SJCRH30 (cell line): Measurements from ENCODE around the gene INSR. TPM values are rescaled to one million over a fixed set of nuclear protein-coding genes. Genes with fewer than 3 reads are reported as not detected.
"Not testable (repeated sequence)": the region's sequence is repeated elsewhere in the genome, so short reads cannot be mapped to it uniquely, and the experiment has no call there.

Source experiments
- DNase-seq, 2 experiments: peaks; one replicate each; pipeline ENCODE4 v3.0.0-alpha.2; 2015 to 2020
- H3K27ac ChIP-seq: fragments of 250-450 bp; sonication (Bioruptor Pico); 2 replicates; pipeline ENCODE4 v1.5.1; 2020; ENCODE audit warnings: mild to moderate bottlenecking, moderate library complexity
- H3K27me3 ChIP-seq: fragments of 250-450 bp; sonication (Bioruptor Pico); 2 replicates; pipeline ENCODE4 v1.5.1; 2020; ENCODE audit warnings: mild to moderate bottlenecking, moderate library complexity
- H3K36me3 ChIP-seq: fragments of 250-450 bp; sonication (Bioruptor Pico); 2 replicates; pipeline ENCODE4 v1.5.1; 2020; ENCODE audit warnings: mild to moderate bottlenecking, moderate library complexity
- H3K4me1 ChIP-seq: fragments of 250-450 bp; sonication (Bioruptor Pico); 2 replicates; pipeline ENCODE4 v1.5.1; 2020; ENCODE audit warnings: mild to moderate bottlenecking, moderate library complexity
- H3K4me3 ChIP-seq: fragments of 250-450 bp; sonication (Bioruptor Pico); 2 replicates; pipeline ENCODE4 v1.5.1; 2020; ENCODE audit warnings: mild to moderate bottlenecking, moderate library complexity
- H3K9me3 ChIP-seq: fragments of 250-450 bp; sonication (Bioruptor Pico); replicated peaks from 2 replicates; pipeline ENCODE4 v1.5.1; 2020; ENCODE audit warnings: mild to moderate bottlenecking, moderate library complexity
- total RNA-seq: library from RNA; depleted of rRNA; stranded (reverse); fragments of >200 nt; shearing (Covaris generic); gene quantifications from 2 replicates; pipeline ENCODE4 v1.2.3, GENCODE V29; 2014

The INSR gene
- total RNA-seq, 1 experiment from 2014 or later: 14.3 TPM

DNA sequence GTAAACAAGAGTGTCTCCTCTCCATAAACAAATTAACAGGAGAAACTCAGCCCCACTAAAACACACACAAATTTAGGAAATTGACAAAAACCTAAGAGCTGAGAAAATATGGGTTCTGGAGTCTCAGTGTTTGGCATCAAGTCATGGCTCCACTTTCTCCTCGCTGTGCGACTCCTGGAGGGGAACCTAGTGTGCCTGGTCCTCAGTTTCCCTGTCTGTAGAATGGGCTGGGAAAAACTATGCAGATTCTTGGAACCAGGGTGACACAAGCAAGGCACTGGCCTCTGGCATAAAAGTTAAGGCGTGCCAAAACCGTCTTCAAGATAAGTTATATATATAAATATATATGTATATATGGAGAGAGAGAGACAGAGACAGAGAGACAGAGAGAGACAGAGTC lies 83.9 kb downstream of the INSR start:
- Histone ChIP-seq H3K36me3 (no peaks in the 10 kb centered on the region), H3K27me3 (no peaks in the 10 kb centered on the region), H3K4me3 (no peak overlapping the region), H3K27ac (no peak overlapping the region), H3K4me1 (peaks cover 8% of the 10 kb centered on the region; the same call in 1 of the 2 replicates), H3K9me3 (no peaks in the 10 kb centered on the region)
- DNase-seq: no peak

DNA sequence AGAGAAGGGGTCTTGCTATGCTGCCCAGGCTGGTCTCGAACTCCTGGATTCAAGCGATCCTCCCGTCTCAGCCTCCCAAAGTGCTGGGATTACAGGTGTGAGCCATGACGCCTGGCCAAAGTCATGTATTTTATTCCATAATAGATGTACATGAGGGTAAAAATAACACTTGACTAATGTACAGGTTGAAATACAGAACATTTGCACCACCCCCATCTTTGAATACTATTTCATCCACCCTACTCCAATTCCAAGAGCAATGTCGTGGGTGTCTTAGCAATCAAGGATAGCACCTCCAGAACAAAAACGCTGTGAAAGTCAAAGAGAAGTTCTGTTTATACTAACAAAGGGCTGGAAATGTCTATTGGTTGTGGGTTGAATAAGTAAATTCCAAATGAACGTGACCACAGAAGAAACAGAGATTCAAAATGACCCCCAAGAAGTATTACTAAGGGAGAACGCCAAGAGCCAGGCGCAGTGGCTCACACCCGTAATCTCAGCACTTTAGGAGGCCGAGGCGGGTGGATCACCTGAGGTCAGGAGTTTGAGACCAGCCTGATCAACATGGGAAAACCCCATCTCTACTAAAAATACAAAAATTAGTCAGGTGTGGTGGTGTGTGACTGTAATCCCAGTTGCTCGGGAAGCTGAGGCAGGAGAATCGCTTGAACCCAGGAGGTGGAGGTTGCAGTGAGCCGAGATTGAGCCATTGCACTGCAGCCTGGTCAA lies 84.5 kb downstream of the INSR start:
- H3K27ac ChIP-seq, DNase-seq, H3K9me3 ChIP-seq: not testable (repeated sequence)

DNA sequence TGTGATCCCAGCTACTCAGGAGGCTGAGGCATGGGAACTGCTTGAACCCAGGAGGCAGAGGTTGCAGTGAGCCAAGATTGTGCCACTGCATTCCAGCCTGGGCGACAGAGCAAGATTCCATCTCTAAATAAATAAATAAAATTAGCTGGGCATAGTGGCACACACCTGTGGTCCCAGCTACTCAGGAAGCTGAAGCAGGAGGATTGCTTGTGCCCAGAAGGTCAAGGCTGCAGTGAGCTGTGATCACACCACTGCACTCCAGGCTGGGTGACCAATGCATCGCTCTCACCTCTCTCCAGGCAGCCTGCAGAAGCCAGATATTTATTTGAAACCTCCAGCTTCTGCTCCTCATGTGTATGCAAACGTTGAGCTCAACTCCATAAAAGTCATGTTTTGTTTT lies 85.2 kb downstream of the INSR start:
- H3K4me1 ChIP-seq, H3K27ac ChIP-seq, H3K9me3 ChIP-seq, H3K4me3 ChIP-seq, H3K27me3 ChIP-seq, DNase-seq, H3K36me3 ChIP-seq: not testable (repeated sequence)

More for the DNA sequence above, 84.5 kb downstream of the INSR start:
- H3K4me1 ChIP-seq, H3K27me3 ChIP-seq, H3K4me3 ChIP-seq, H3K36me3 ChIP-seq: not testable (repeated sequence)

- DNase-seq: no peak
- no peaks in the 10 kb centered on the region for H3K9me3 ChIP-seq
- no peak overlapping the region for H3K4me3 ChIP-seq
- H3K27ac ChIP-seq: no peak overlapping the region
- H3K36me3 ChIP-seq: no peaks in the 10 kb centered on the region
- no peaks in the 10 kb centered on the region for H3K27me3 ChIP-seq
- peaks cover 4% of the 10 kb centered on the region; the same call in 1 of the 2 replicates for H3K4me1 ChIP-seq
Measured at GRCh38 chr19:7203332-7203731, 90.9 kb downstream of the INSR start.

GRCh38 chr19:7202888-7203287 lies 91.3 kb downstream of the INSR start:
- H3K36me3 ChIP-seq: no peaks in the 10 kb centered on the region
- no peak for DNase-seq
- no peaks in the 10 kb centered on the region for H3K9me3 ChIP-seq
- no peaks in the 10 kb centered on the region; the same call in 1 of the 2 replicates for H3K4me1 ChIP-seq
- H3K27ac ChIP-seq: no peak overlapping the region
- no peaks in the 10 kb centered on the region for H3K27me3 ChIP-seq
- H3K4me3 ChIP-seq: no peak overlapping the region

- Histone ChIP-seq H3K9me3 (no peaks in the 10 kb centered on the region), H3K4me3 (no peak overlapping the region), H3K4me1 (no peaks in the 10 kb centered on the region), H3K27me3 (no peaks in the 10 kb centered on the region), H3K36me3 (no peaks in the 10 kb centered on the region), H3K27ac (no peak overlapping the region)
- DNase-seq: no peak
Measured at GRCh38 chr19:7200736-7201135, 93.5 kb downstream of the INSR start.

DNA sequence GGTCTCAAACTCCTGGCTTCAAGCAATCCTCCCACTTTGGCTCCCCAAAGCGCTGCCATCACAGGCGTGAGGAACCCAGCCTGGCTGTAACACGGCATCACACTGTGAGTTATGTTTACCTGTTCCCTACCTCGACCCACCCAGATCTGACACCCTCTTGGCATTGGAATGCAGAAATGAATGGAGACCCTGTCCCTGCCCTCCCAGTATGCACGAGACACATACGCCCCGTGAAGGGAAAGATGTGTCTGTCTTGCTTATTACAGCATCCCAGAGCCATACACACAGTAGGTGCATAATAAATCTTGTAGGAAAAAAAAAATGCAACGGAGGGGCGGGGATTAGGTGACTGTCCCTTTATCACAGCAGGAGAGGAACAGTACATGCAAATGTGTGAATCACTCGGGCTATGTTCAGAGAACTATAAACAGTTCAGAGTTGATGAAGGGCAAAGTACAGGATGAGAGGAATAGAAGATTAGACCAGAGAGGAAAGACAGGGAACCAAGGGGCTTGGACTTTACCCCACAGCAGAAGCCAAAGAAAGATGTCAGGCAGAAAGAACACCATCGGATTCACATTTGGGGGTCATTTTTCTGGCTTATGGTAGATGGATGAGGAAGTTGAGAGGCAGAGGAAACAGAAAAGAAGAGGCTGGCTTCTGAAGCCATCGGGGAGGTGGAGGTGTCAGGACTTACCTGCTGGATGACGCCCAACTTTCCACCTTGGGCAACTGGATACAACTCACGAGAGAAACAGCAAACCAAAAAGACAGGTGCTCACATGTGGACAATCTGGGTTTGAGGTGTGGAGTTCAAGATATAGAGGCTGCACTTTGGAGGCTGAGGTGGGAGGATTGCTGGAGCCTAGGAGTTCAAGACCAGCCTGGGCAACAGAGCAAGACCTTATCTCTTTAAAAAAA lies 94.3 kb downstream of the INSR start:
- no peak for DNase-seq
- H3K9me3 ChIP-seq: no peaks in the 10 kb centered on the region

DNA sequence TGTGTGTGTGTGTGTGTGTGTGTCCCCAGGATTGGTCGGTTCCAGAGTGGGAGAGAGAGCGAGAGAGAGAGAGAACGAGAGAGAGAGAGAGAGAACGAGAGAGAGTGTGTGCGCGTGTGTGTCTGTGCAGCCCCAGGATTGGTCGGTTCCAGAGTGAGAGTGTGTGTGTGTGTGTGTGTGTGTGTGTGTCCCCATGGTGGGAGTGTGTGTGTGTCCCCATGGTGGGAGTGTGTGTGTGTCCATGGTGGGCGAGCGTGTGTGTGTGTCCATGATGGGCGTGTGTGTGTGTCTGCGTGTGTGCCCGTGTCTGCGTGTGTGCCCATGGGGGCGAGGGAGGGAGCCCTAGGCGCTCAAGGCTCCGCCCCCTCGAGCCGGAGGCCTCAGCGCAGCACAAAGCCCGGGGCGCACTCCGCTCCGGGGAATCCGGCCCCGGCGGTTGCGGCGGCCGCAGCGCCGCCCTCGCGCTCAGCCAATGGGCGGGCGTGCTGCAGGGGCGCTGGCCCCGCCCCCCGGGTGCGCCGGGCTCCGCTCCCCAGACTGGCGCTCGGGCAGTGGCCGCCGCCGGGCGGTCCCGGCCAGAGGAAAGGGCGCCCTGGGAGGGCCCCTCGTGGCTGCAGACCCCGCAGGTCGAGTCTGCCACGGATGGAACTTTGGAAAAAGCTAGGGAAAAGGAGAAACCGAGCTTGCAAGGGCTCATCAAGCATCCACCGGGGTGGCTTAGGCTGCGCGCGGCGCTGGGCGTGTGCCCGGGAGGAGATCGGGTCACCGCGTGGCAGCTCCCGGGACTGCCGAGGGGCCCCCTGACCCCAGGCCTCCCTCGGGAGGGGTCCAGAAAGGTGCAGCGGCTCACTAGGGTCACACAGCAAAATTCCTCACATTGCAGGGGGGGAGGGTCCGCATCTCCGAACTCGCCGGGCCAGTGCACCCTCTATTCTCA lies 96.2 kb downstream of the INSR start:
- H3K4me1 ChIP-seq: no peaks in the 10 kb centered on the region
- H3K9me3 ChIP-seq: no peaks in the 10 kb centered on the region
- H3K27me3 ChIP-seq: no peaks in the 10 kb centered on the region
- no peaks in the 10 kb centered on the region for H3K36me3 ChIP-seq
- H3K27ac ChIP-seq: peak overlapping the region; percentile 39; the same call in 1 of the 2 replicates
- peak; percentile 87 to 91 for DNase-seq
- peak overlapping the region; percentile 73 for H3K4me3 ChIP-seq

More for the DNA sequence above, 94.3 kb downstream of the INSR start:
- Histone ChIP-seq H3K36me3 (no peaks in the 10 kb centered on the region), H3K27ac (no peak overlapping the region), H3K4me1 (no peaks in the 10 kb centered on the region), H3K27me3 (no peaks in the 10 kb centered on the region), H3K4me3 (no peak overlapping the region)

DNA sequence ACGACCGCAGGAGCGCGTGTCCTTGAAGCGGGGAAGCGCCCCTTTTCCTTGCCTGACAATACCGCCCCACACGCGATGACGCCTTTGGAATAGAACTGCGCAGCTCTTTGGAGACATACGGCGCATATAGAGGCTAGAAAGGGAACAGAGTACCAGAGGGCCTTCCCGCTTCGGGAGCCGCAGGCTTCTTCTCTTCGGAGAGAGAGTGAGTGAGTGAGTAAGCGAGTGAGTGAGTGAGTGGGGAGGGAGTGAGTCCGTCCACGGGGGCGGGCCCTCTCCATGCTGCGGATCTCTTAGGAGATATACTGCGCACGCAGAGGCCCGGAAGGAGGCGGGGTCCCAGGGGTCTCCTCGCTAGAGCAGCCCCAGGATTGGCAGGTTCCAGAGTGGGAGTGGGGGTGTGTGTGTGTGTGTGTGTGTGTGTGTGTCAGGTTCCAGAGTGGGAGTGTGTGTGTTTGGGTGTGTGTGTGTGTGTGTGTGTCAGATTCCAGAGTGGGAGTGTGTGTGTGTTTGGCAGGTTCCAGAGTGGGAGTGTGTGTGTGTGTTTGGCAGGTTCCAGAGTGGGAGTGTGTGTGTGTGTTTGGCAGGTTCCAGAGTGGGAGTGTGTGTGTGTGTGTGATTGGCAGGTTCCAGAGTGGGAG lies 97.0 kb downstream of the INSR start:
- Histone ChIP-seq H3K4me1 (no peaks in the 10 kb centered on the region), H3K27ac (no peak overlapping the region), H3K27me3 (no peaks in the 10 kb centered on the region), H3K4me3 (peak overlapping the region; percentile 73), H3K36me3 (no peaks in the 10 kb centered on the region), H3K9me3 (no peaks in the 10 kb centered on the region)
- DNase-seq: peak; percentile 92

DNA sequence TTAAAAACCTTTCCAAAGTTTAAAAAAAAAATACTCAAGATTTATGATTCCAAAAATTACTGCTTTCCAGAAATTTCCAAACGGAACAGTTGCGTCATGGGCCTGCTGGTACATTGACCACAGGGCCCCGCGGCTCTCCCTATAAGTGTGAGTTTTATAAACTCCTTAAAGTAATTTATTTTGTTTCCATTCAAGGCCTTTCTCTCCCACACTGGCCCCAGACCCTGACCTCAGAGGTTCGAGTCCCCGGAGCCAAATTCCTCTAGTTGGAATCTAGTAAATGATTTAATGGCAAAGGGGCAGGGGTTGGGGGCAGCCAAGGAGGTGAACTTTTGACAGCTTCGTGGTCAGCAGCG lies 97.5 kb downstream of the INSR start:
- Histone ChIP-seq H3K9me3 (no peaks in the 10 kb centered on the region), H3K27ac (no peak overlapping the region), H3K4me3 (peak overlapping the region; percentile 31), H3K36me3 (no peaks in the 10 kb centered on the region), H3K27me3 (no peaks in the 10 kb centered on the region), H3K4me1 (no peaks in the 10 kb centered on the region)
- DNase-seq: no peak

- Histone ChIP-seq H3K9me3 (no peaks in the 10 kb centered on the region), H3K27me3 (no peaks in the 10 kb centered on the region), H3K4me1 (no peaks in the 10 kb centered on the region), H3K36me3 (no peaks in the 10 kb centered on the region), H3K4me3 (no peak overlapping the region), H3K27ac (no peak overlapping the region)
- DNase-seq: no peak
Measured at GRCh38 chr19:7195046-7195445, 99.2 kb downstream of the INSR start.

DNA sequence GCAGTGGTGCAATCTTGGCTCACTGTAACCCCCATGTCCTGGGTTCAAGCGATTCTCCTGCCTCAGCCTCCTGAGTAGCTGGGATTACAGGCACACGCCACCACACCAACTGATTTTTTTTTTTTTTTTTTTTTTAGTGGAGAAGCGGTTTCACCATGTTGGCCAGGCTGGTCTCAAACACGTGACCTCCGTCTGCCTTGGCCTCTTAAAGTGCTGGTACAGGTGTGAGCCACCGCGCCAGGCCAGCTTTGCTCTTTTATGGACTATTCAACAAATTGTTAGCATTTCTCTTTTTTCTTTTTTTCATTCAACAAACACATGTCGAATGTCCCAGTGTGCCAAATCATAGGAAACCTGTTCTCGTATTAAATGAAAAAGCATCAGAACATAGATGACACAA lies 99.6 kb downstream of the INSR start:
- Histone ChIP-seq H3K4me3 (no peak overlapping the region), H3K4me1 (no peaks in the 10 kb centered on the region), H3K27ac (no peak overlapping the region), H3K9me3 (no peaks in the 10 kb centered on the region), H3K27me3 (no peaks in the 10 kb centered on the region), H3K36me3 (no peaks in the 10 kb centered on the region)
- DNase-seq: no peak

- Histone ChIP-seq H3K36me3 (no peaks in the 10 kb centered on the region), H3K4me3 (no peak overlapping the region), H3K27ac (no peak overlapping the region), H3K27me3 (no peaks in the 10 kb centered on the region), H3K4me1 (no peaks in the 10 kb centered on the region), H3K9me3 (no peaks in the 10 kb centered on the region)
- DNase-seq: no peak
Measured at GRCh38 chr19:7191946-7192691, 102.1 kb downstream of the INSR start.
